Stimulated activated CD8-positive, alpha-beta memory T cell treated with anti-CD3 and anti-CD28 coated beads, Interleukin-2, amount 100 ng/mL, for 1 hour (primary cell): ENCODE results near the gene CFAP45.
"Not testable (repeated sequence)": the region's sequence is repeated elsewhere in the genome, so short reads cannot be mapped to it uniquely, and the experiment has no call there.

ENCODE experiments used
- DNase-seq, 2 donors: peaks; one replicate each; pipeline ENCODE4 v3.0.0-alpha.2; 2020; ENCODE audit warnings: low read depth in 2 of 2

Gene CFAP45

DNA sequence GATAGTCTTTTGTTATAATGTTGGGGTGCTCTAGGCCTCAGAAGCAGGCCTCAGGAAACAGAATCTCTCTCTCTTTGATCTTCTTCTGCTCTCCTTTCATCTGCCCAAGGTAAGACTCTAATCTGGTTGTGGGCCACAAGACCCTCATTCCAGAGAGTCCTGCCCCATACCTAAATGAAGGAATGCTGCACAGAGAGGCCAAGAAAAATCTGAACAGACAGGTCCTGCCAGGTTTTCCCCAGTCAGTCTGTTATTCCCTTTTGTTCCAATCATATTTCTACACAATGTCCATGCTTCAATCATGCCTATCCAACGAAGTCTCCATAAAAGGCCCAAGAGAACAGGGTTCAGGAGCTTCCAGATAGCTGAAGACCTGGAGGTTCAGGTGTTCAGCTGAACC lies 7.0 kb upstream of the CFAP45 start:
- DNase-seq, result no peak

DNA sequence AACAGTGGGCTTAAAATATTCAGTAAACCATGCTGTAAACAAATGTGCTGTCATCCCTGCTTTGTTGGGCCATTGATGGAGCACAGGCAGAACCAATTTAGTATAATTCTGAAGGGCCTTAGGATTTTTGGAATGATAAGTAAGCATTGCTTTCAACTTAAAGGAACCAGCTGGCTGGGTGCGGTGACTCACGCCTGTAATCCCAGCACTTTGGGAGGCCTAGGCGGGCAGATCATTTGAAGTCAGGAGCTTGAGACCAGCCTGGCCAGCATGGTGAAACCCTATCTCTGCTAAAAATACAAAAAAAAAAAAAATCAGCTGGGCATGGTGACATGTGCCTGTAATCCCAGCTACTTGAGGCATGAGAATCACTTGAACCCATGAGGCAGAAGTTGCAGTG lies 4.1 kb upstream of the CFAP45 start:
- DNase-seq, result not testable (repeated sequence)

DNA sequence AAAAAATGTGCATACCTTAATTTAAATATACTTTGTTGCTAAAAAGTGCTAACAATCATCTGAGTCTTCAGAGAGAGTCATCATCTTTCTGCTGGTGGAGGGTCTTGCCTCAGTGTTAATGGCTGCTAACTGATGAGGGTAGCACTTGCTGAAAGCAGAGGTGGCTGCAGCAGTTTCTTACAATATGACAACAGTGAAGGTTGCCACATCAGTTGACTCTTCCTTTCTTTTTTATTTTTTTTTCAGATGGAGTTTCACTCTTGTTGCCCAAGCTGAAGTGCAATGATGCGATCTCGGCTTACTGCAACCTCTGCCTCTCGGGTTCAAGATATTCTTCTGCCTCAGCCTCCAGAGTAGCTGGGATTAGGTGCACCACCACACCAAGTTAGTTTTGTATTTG lies 2.6 kb upstream of the CFAP45 start:
- no peak for DNase-seq

DNA sequence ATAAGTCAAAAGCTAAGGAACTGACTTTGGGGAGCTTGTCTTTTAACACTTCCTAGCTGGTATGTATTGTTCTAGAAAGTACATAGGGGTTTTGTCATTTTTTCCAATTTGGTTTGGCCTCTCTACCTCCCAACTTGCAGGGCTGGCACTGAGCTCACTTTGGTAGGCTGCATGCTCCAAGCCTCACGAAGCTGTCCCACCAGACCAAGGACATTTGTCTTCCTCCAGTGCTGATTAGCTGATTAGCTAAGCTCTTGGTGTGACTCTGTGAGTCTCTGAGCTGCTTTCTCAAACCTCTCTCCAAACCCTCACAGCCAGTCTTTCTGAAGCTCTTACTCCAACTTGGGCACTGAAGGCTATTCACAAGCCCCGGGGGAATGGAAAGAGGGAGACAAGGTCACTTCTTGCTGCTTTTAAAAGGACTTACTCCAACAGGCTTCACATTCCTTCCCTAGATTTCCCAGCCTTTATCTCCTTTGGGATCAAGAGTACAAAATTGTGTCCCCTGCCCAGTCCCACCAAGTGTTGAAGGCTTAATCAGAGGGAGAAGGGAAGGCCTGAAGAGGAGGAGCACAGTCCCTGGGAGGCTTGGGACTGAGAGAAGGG lies 893 bp upstream of the CFAP45 start:
- no peak for DNase-seq

DNA sequence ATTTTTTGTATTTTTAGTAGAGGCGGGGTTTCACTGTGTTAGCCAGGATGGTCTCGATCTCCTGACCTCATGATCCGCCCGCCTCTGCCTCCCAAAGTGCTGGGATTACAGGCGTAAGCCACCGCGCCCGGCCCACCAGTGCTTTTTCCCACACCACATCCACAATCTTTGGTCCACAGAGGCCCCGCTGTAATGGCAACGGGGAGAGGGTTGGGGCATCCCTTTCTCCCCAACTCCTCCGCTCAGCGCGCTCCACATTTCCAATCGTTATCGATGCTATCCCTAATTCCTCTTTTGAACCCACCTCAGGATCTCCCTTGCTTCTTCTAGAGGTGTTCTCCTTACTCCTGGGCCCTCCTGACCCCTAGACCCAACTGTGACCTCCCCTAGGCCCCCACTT lies 331 bp downstream of the CFAP45 start:
- not testable (repeated sequence) for DNase-seq

DNA sequence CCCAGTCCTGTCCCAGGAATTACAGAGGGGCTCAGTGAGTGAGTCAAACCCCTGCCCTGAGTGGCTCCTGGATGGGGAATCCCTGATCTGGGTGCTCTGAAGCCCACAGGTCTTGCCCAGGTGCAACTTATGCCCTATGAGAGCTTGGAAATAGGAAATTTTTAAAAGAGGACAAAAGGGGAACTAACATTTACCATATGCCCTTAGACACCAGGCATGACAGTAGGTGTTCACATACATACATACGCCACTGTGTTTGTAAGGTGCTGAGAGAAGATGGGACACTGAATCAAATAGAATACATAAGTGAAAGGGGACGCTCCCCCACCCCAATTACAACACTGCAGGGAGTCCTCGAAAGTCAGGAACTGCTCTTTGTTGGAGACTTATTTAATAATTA lies 1.4 kb downstream of the CFAP45 start:
- no peak for DNase-seq

DNA sequence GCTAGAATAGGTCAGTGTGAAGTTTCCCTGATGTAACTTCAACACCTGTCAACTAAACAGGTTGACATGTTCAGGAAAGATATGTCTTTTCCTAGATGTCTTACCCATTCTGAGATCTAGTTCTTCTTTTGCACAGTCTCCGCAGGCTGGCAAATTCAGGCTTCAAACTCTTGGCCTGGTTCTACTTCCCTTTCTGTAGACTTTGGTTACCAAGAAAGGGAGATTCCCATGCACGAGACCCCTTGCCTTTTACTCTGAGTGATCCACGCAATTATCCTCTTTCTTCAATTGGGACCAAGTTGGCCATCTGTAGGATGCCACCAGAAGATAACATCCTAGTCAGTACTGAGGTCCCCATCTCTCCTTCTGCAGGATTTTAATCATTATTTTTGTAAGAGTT lies 2.0 kb downstream of the CFAP45 start:
- no peak for DNase-seq

DNA sequence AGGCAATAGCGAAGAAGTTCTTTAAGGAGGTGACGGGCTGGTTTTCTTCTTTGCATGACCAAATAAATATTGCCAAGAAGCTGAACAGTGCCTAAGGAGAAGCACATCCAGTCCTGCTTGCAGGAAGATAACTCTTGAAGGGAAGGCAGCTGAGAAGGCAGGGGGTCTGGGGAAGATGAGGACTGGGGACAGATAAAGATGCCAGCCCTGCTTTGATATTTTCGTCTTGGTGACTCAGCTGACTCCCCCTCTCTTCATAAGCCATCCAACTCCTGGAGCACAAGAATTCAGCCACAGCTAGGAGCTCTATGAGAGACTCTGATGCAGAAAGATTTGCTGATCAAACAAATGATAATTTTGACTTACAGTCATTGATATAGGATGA lies 3.4 kb downstream of the CFAP45 start:
- DNase-seq, result no peak

DNA sequence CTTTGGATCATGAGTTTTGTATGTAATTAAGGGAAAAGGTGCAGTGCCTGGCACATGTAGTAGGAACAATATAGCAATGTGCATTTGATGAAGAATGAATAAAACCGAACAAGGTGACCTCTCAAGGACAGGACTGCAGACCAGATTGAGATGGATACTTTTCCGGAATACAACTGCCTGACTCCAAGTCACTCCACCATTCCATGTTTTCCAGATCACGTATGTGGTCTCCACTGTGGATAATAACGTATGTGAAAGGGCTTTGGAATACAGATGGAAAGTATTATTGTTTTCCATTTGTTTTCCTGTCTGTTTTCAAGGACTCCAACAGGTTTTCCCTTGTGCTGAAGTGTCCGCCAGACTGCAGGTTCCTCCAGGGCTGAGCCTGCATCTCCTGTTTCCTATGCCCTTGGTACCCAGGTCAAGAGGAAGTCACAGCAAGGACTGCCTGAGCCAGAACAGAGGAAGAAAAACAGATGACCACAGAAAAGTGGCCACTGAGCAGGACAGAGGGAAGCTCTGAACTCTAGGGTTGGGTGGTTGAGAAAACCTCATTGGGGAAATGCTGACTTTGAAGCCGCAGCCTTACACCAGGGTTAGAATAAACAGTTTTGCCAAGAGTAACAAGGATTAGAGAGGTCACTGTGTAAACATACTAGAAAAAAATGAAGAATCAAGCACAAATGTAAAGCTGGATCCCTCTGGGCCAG lies 4.0 kb downstream of the CFAP45 start:
- no peak for DNase-seq

DNA sequence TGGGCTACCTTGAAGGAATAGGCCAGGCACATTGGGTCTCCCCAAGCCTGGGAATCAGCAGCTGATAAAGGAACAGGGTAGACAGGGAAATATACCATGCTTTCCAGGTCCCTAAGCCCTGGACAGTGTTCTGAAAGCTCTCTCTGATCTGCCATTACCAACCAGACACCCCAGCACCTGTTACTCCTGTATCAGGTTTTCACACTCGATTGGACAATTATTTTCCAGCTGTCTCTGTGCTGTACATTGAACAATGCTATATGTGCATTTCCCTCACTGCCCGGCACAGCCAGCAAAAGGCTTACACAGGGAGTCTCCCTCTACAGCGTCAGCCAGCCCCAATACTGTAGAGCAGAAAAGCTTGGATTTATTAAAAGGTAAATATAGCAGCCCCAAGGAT lies 4.7 kb downstream of the CFAP45 start:
- no peak for DNase-seq

DNA sequence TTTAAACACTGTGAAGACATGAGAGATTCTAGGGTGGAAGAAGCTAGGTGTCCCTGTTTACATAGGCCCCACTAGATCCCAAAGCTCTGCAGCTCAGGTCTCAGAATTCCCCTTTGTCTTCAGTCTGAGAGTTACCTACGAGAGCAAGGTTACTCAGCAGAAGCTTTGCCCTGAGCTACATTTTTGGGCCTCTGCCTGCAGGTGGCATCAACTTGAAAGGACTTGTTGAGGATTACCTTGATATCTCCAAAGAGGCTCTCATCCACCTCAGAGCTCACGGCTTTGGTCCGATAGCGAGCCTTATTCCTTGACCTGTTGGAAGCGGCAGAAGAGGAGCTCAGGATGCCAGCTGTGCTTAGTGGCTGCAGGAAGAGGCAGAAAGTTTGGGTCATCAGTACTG lies 7.0 kb downstream of the CFAP45 start:
- DNase-seq, result no peak

DNA sequence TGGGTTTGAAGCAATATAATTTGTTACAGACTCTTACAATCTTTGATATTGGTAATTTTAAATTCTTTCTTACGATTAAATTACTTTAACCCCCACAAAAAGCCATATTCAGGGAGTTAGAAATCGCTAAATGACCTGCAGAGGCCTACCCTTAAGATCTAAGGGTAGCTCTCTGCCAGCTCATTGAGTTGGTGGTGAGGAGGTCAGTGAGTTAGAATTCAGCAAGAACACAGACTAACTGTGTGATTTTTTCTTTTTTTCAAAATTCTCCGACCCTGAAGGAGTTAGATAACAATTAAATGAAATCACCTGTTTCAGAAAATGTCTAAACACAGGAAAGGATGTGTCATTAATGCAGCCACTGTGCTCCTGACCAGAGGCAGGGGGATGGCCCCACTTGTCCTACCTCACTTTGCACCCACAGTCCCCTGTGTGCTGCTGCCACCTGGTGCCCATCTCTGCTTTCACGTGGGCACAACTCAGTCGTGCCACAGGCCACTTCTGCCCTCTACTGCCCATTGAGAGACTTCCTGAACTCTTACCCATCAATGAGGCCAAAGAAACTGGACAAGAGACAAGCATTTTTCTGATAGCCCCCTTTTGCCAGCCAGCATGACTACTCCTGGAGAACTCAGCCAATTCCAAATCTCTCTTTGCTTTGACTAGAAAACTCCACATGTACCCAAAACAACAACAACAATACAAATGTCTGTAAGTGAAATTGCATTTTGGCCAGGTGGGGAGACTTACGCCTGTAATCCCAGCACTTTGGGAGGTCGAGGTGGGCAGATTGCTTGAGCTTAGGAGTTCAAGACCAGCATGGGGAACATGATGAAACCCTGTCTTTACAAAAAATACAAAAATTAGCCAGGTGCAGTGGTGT lies 8.4 kb downstream of the CFAP45 start:
- DNase-seq, result peak; percentile 42 to 62

DNA sequence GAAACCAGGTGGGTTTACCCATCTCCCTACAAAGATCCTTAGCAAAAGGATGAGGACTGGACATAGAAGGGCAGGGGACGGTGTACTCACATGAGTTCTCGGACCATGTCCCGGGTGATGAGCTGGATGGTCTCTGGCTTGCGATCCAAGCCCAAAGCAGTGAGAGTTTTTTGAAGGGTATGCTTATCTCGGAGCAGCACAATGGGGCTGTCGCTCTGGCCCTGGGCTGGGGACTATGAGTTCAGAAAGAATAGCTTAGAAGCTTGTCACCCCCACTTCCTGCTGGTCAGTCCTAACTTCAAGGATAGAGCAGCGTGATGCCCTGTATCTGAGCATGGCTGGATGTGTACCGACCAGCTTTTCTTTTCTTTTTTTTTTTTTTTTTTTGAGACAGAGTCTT lies 9.6 kb downstream of the CFAP45 start:
- DNase-seq, result no peak

DNA sequence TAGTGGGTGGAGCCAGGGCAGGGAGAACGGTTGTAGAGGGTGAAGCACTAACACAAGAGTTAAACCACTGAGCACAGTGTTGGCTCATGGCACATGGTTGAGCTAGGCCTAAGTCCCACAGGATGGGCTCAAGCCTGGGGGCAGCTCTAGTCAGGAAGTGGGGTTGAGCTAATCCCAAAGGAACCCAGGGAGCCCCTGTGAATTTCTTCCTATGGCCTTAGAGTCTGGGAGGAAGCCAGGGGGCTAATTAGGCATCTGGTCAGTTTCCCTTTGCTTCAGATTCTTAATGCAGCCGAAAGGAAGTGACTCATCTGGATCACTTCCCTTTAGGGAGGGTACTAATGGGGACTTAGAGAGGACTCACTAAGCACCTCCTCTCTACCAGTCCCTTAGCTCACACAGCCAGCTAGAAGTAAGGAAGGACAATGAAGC lies 10.1 kb downstream of the CFAP45 start:
- no peak for DNase-seq

DNA sequence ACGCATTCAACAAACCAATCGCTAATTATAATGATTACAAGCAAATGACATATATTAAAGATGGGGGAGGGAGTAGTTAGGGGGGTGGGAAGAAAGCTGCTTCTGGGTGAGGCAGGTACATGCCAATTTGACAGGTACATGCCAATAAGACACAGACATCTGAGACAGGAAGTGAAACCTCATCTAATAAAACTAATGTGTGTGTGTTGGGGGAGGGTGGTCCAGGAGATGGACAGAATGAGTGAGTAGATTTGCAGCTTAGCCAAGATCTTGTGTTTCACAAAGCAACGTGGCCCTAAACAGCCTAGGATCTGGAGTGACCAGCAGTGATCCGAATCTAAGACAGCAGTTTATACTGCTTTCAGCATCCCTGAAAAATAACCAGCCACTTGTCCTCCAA lies 10.8 kb downstream of the CFAP45 start:
- DNase-seq, result no peak

DNA sequence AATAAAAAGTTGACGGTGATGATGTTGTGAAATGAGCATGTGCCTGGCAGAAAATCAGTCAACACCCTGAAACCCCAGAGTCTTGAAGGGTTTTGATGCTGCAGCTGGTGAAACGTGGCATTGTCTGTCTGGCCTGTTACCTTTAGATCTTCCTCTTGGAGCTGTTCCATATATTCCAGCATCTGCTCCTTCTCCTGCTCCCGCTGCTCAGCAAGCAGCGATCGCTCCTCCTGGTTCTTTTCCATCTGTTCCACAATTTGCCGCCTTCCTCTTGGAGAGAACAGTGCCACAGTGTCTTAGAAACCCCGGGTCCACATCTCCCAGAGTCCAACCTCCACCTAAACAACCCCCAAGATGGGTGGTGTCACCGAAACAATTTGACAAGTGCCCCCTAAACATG lies 15.7 kb downstream of the CFAP45 start:
- DNase-seq, result no peak

DNA sequence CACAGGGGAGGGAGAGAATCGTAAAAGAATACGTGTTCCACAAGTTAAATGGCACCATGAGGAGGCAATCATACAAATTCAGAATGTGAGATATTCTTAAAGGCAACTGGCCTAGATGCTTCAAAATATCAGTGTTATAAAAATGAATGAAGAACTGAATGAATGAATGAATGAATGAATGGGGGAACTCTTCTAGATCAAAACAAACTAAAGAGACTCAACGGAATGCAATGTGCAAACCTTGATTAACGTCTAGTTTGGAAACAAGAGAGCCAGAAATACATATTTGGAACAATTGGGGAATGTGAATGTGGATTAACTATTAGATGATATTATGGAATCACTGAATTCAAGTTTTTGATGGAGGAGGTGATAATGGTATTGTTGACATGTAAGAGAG lies 16.8 kb downstream of the CFAP45 start:
- no peak for DNase-seq

DNA sequence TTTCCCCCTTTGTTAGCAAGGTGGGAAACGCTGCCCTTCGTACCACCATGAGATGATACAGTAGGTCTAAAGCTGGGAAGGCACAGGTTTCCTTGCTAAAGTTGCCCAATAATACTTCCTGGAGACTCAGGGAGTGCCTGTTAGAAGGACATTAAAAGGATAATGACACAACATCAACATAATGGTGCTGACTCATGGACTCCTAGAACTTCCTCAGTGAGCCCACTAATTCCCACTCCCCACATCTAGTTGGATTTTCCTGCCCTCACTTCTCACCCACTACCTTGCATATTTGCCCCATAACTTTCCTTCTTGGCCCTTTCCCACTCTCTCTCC lies 17.5 kb downstream of the CFAP45 start:
- no peak for DNase-seq

DNA sequence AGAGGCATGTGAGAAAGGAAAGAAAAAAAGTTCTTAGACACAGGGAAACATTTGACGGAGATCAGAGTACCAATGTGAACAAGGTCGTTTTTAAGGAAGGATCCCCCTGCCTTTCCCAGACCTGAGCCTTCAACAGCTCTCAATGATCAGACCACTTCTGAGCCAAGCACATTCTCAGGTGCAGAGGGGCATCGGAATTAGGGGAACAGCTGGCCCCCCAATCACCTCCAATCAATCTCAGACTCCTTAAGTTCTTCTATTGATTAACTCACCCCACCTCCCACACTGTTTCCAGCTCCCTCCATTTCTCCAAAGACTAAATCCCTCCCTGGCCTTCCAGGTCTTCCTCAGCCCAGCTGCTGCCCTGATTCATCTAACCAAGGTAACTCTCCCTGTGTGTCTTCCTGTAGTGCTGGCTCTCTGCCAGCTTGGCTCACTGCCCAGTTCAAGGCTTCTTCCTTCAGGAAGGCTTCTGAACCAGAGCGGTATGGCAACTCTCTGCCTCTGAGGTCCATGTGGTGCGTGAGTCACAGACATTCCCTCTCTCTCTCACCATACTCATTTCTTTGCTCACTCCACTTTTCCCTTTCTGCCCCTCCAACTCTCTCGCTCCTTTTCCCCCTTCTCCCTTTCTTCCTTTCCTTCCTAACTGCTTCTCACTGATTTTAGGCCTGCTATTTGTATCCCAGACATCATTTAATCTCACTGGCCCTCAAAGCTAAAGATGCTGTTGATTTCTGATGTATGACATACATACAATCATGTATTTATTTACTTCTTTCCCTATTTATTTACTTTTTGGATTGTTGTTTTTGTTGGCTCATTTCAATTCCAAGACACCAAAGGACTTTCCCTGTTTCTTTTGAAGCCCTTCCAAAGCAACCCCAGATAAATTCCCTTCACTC lies 18.1 kb downstream of the CFAP45 start:
- no peak for DNase-seq

DNA sequence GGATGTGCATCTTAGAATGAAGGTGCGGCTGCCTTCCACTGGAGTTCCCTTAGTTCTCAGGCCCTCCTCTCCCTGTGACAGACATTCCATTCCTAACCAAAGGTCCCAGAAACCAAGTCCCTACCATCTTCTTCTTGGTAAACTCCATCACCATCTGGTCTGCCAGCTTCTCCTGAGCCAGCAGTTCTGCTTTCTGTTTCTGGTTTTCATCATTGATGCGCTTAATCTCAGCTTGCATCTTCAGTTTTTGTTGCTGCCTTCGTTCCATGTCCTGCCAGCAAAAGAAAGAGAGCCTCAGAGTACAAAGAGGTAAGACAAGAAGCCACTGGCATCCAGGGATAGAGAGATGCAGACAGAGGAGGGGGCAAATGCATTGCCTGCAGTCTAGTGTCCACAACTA lies 19.5 kb downstream of the CFAP45 start:
- no peak for DNase-seq

DNA sequence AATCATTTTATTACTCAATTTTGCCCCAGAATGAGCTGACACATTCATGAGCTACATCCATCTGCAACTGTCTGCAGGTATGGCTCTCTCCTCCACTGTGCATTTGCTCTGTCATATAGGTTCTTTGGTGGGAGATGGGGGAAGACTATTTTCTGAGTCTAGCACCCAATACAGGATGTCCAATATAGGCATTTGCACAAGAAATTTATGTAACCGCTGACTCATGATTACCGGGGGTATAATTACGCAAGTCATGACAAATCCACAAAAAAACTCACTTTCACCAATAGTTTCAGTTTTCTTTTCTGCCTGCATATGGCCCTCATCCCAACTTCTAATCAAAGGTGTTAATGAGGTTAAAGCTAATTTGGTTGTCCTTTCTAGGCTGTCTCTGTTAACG lies 20.0 kb downstream of the CFAP45 start:
- no peak for DNase-seq

DNA sequence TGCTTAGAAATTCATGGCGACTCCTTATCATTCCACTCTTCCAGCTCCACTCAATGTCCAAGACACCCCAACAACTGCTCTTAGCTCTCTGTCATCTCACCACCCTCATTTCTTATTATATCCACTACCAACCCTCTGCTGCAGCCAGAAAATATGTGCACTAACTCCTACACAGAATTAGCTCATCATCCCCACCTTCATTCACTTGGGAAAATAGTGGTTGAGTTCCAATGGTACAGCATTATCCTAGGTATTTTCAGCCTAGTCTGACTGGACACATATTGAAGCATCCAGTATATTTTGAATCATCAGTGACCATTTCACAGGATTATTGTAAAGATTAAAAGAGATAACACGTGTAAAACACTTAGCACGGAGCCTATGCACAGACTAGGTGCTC lies 20.8 kb downstream of the CFAP45 start:
- no peak for DNase-seq
